ENCODE measurements around the gene SLC25A13. TPM values are rescaled to one million over a fixed set of nuclear protein-coding genes. Genes with fewer than 3 reads are reported as not detected.

Gene SLC25A13
- total and polyA plus RNA-seq, 9 of the 15 experiments (the other 6 are each of a cell fraction or from before 2014, with no cell fraction given), result 21.4 to 80.2 (median 58.7) TPM

DNA sequence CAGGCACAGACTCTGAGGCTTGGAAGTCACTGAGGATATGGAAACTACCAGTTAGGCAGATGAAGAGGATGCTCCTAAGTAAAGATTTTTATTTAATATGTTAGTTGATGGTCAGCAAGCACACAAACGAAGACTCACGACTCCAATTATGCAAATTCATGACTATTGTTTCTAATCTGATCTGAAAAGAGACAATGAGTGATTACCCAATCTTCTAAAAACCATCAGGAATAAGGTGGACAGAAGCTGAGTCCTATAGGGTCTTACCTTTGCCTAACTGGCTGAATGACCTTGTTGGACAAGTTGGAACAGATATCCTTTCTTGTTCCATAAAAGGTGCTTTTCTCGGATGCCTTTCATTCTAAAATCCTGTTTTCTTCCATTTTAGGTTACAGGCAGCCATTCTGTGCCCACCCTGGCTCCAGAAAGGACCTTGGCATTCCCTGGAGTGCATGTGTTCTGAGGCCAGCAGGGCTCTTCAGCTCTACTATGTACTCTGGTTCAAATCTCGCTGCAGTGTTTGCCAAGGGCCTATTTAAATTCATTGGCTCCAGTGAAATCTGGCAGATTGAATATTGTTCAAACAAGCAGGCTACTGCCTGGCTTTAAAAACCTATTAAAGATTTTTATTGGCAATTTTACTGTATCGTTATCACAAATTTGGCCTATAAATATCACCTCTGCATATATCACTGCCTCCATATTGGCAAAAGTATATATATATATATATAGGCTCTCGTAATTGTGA lies 77.5 kb downstream of the SLC25A13 start:
- peaks cover 53% of the 10 kb centered on the region for H3K79me2 ChIP-seq (ENCODE audit: control insufficient read depth, insufficient read depth, low read length)
- H3K4me2 ChIP-seq (ENCODE audit: insufficient read depth, low read length), result no peak overlapping the region
- no TSS peak for BruUV-seq (replicated peaks)
- FAIRE-seq (no peak), DNase-seq (ENCODE audit: extremely low read depth in 1 of 4, low spot score in 3 of 4) (no peak), ATAC-seq (no peak)
- no peaks in the 10 kb centered on the region; the same call in 1 of the 2 replicates for H4K20me1 ChIP-seq (replicated peaks; ENCODE audit: control insufficient read depth, insufficient read depth, low read length)
- no peak overlapping the region for H2AFZ ChIP-seq (ENCODE audit: low read depth, low read length)
- CTCF ChIA-PET (ENCODE audit: low intra/inter-chr PET ratio), result no interaction called here
- 54% methylated on average over 6 of the region's 6 CpGs for WGBS (ENCODE audit: insufficient coverage, low coverage, missing lambda C conversion rate)
- in situ Hi-C loops (cut with MboI) (no loop called here), intact Hi-C loops (cut with micrococcal nuclease) (no loop called here)
- no peak overlapping the region for H3K4me3 ChIP-seq
- H3K9me1 ChIP-seq (ENCODE audit: control insufficient read depth, insufficient read depth, low read length), result no peaks in the 10 kb centered on the region
- H3K9ac ChIP-seq (ENCODE audit: insufficient read depth in 1 of 2, low read depth in 2 of 2, low read length in 2 of 2), result no peak overlapping the region
- peaks cover 13 to 33% of the 10 kb centered on the region in 2 experiments for H3K4me1 ChIP-seq (replicated peaks in 1 of 2; ENCODE audit: control insufficient read depth in 2 of 2, insufficient read depth in 2 of 2, low read length in 2 of 2)
- H3K27me3 ChIP-seq (ENCODE audit: control insufficient read depth in 2 of 2, insufficient read depth in 2 of 2, low read length in 2 of 2), result no peaks in the 10 kb centered on the region
- POLR2A ChIA-PET, result no interaction called here
- no peaks in the 10 kb centered on the region for H3K9me3 ChIP-seq (replicated peaks; ENCODE audit: control insufficient read depth, insufficient read depth, low read depth, low read length)
- H3K36me3 ChIP-seq (ENCODE audit: control insufficient read depth, insufficient read depth, low read length), result 0 out of 3 replicates have a peak, but pooled peaks cover 2% of the 10 kb centered on the region
- H3K27ac ChIP-seq (ENCODE audit: extremely low read depth, low read depth, low read length), result no peak overlapping the region
- no peak for TF ChIP-seq NR2F6 (CRISPR knock-in tag; IDR thresholded peaks at IDR 0.05)
- no peak for TF ChIP-seq BCOR (IDR thresholded peaks at IDR 0.05)
- TF ChIP-seq ZNF717 (CRISPR knock-in tag; IDR thresholded peaks at IDR 0.05), result no peak
- TF ChIP-seq, protein P1, sequence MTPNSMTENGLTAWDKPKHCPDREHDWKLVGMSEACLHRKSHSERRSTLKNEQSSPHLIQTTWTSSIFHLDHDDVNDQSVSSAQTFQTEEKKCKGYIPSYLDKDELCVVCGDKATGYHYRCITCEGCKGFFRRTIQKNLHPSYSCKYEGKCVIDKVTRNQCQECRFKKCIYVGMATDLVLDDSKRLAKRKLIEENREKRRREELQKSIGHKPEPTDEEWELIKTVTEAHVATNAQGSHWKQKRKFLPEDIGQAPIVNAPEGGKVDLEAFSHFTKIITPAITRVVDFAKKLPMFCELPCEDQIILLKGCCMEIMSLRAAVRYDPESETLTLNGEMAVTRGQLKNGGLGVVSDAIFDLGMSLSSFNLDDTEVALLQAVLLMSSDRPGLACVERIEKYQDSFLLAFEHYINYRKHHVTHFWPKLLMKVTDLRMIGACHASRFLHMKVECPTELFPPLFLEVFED (CRISPR knock-in tag; conservative IDR thresholded peaks at IDR 0.05), result no peak
- TF ChIP-seq CC2D1A (IDR thresholded peaks at IDR 0.05), result no peak
- TF ChIP-seq DPF2 (IDR thresholded peaks at IDR 0.05), result no peak
- no peak for TF ChIP-seq CAMTA2 (CRISPR knock-in tag; conservative IDR thresholded peaks at IDR 0.05)
- TF ChIP-seq, protein P2, sequence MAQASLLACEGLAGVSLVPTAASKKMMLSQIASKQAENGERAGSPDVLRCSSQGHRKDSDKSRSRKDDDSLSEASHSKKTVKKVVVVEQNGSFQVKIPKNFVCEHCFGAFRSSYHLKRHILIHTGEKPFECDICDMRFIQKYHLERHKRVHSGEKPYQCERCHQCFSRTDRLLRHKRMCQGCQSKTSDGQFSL (CRISPR knock-in tag; IDR thresholded peaks at IDR 0.05), result no peak
- TF ChIP-seq, protein P2 (tag; IDR thresholded peaks at IDR 0.05), result no peak
- no peak; the same call in 1 of the 2 replicates for TF ChIP-seq PKNOX1 (IDR thresholded peaks at IDR 0.05)
- no peak for TF ChIP-seq SMAD4 (CRISPR knock-in tag; conservative IDR thresholded peaks at IDR 0.05)
- TF ChIP-seq GTF2F1 (IDR thresholded peaks at IDR 0.05; ENCODE audit: low read depth, low read length), result no peak
- TF ChIP-seq TGIF2 (CRISPR knock-in tag; IDR thresholded peaks at IDR 0.05), result no peak
- TF ChIP-seq FOXA1 (IDR thresholded peaks at IDR 0.05; ENCODE audit: borderline replicate concordance), result no peak
- TF ChIP-seq CEBPB (tag; IDR thresholded peaks at IDR 0.05), result peak; percentile 45; the same call in 1 of the 2 replicates
- no peak for TF ChIP-seq ESRRB (CRISPR knock-in tag; IDR thresholded peaks at IDR 0.05; ENCODE audit: borderline replicate concordance)
- no peak for TF ChIP-seq HNRNPUL1 (IDR thresholded peaks at IDR 0.05; ENCODE audit: low read length)
- no peak for TF ChIP-seq ZNF184 (CRISPR knock-in tag; IDR thresholded peaks at IDR 0.05)
- no peak for TF ChIP-seq GTF2B (IDR thresholded peaks at IDR 0.05; ENCODE audit: extremely low read depth, insufficient read length)
- no peak for TF ChIP-seq ZNF696 (CRISPR knock-in tag; conservative IDR thresholded peaks at IDR 0.05)
- no peak for TF ChIP-seq NRF1 (conservative IDR thresholded peaks at IDR 0.05 in 1 of 2, IDR thresholded peaks at IDR 0.05 in 1 of 2)
- TF ChIP-seq GATA2 (CRISPR knock-in tag; IDR thresholded peaks at IDR 0.05), result no peak

Data from K562 (cell line).